GM18951 (cell line): ENCODE results near the gene BAHD1.

Experiments
- POLR2A ChIP-seq: IDR thresholded peaks from 4 replicates; pipeline ENCODE4 v1.6.1; 2011; ENCODE audit warnings: mild to moderate bottlenecking; ENCODE audit not compliant: insufficient read length, insufficient read depth; ENCODE audit errors: extremely low read depth
- in situ Hi-C: fragments of 300-500 bp; cut with MboI; formaldehyde crosslinking; loops from one replicate; pipeline ENCODE4 v1.12.0; 2022; ENCODE audit warnings: low sequenced_read_pairs, mixed read lengths, inconsistent platforms; ENCODE audit not compliant: unreplicated experiment

The BAHD1 gene

DNA sequence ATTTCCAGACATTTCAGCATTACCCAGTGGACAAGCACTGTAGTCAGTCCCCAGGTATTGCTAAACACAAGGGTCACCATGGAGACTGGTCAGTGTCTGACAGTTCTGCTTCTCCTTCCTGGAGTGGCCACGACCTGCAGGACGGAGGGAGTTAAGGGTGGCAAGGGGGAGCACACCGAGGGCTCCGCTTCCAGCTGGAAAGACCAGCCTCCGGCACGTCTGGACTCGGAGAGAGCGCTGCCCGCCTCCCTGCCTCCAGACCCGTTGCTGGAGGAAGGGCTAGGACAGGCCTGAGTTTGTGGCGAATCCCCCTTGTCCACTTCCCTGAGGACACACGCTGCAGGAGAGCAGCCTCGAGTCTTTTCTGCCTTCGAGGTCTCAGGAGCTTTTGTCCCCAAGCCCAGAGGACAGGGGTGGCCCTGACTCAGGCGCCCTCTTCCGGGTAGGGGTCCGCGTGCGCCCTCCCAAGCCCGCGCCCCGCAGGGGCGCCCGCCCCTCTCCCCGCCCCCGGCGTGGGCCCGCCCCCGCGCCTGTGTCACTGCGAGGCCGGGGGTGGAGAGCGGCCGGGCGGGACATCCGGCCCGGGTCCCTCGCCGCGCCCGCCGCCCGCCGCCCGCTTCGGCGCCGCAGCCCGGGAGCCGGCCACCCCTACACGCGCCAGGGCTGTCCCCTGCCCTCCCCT, 29.8 kb downstream of the BAHD1 start, which contains the start of gene CHST14:
Gene CHST14 (plus strand): TSS at position 562 of the 682 bp plus-strand sequence. CDS start 230 bp downstream, outside the sequence.
- peak; percentile 62 for TF ChIP-seq POLR2A

GRCh38 chr15:40471105-40471807, 30.5 kb downstream of the BAHD1 start:
- peak; percentile 36 for TF ChIP-seq POLR2A
- in situ Hi-C loops: no loop called here

More for the DNA sequence above, 29.8 kb downstream of the BAHD1 start, which contains the start of gene CHST14:
- in situ Hi-C loops: no loop called here

DNA sequence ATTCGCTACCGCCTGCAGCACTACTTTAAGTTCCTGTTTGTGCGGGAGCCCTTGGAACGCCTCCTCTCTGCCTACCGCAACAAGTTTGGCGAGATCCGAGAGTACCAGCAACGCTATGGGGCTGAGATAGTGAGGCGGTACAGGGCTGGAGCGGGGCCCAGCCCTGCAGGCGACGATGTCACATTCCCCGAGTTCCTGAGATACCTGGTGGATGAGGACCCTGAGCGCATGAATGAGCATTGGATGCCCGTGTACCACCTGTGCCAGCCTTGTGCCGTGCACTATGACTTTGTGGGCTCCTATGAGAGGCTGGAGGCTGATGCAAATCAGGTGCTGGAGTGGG, 31.0 kb downstream of the BAHD1 start:
- in situ Hi-C loops: no loop called here
- TF ChIP-seq POLR2A: no peak

GRCh38 chr15:40472171-40472727, 31.5 kb downstream of the BAHD1 start:
- in situ Hi-C loops: no loop called here
- no peak for TF ChIP-seq POLR2A

DNA sequence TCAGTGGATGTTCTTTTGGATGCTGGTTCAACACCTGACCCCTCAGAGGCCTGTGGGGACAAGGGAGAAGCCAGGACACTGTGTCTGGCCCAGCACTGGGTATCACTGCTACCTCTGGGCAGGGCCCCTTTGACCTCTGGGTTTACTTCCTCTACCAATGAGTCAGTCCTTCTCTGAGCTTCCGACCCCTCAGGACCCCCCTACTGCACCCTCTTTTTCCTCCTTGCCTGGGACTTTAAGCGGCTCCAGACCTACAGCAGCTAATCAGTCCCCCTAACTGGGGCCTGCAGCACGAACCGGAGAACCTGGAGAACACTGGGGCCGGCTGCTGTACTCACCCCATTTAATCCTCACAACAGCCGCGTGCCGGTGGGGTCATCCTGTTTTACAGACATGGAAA, 33.8 kb downstream of the BAHD1 start:
- TF ChIP-seq POLR2A: no peak
- in situ Hi-C loops: no loop called here

GRCh38 chr15:40477642-40478327, 37.0 kb downstream of the BAHD1 start:
- in situ Hi-C loops: no loop called here
- TF ChIP-seq POLR2A: no peak

DNA sequence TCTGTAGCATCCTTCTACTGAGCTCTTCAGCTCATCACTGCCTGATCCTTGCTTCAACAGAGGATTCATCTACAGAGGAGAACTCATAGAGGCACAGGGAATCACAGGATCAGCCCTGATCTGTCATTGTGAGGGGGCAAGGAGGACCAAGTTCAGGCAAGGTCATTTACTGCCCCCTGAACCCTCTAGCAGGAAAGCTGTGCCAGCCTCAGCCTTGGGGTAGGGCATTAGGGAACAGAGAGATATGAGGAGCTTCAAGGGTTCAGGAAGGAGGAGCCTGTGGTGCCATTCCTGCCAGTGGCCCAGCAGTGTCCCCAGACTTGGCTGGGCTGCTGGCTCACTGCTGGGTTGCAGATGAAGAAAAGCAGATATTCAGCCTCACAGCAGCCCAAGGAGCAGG, 38.3 kb downstream of the BAHD1 start:
- in situ Hi-C loops: no loop called here
- TF ChIP-seq POLR2A: no peak

DNA sequence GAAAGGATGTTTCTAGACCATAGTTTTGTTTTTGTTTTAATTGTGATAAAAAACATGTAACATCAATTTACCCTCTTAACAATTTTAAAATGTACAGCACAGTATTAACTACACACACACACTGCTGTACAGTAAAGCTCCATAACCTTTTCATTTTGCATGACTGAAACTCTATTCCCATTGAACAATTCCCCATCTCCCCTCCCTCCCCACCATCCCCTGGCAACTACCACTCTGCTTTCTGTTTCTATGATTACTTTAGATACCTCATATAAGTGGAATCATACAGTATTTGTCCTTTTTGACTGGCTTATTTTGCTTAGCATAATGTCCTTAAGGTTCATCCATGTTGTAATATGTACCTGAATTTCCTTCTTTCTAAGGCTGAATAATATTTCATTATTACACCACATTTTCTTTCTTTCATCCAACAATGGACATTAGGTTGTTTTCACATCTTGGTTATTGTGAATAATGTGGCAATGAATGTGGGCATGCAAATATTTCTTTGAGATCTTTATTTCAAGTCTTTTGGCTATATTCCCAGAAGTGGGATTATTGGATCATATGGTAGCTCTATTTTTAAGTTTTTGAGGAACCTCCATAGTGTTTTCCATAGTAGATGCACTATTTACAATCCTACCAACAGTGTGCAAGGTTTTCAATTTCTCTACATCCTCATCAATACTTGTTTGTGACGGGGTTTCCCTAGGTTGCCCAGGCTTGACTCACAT, 40.8 kb downstream of the BAHD1 start:
- no peak for TF ChIP-seq POLR2A
- in situ Hi-C loops: no loop called here

DNA sequence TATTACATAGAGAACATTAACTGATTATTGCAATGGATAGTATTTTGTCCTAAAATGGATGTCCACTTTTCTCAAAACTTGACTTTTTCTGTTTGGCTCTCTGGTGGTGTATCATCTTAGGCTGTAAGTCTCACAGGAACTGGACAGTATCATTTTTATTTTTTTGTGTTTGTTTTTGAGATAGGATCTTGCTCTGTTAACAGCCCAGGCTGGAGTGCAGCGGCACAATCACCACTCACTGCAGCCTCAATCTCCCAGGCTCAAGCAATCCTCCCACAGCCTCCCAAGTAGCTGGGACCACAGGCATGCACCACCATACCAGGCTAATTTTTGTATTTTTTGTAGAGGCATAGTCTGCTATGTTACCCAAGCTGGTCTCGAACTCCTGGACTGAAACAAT, 43.2 kb downstream of the BAHD1 start:
- in situ Hi-C loops: no loop called here
- TF ChIP-seq POLR2A: no peak

GRCh38 chr15:40486066-40486770, 45.5 kb downstream of the BAHD1 start:
- TF ChIP-seq POLR2A: no peak
- in situ Hi-C loops: no loop called here

- in situ Hi-C loops: no loop called here
- TF ChIP-seq POLR2A: no peak
Measured at GRCh38 chr15:40487816-40488682, 47.3 kb downstream of the BAHD1 start.
